Occipital lobe (tissue), 2 donors: ENCODE data around the gene DHRS2. TPM values are rescaled to one million over a fixed set of nuclear protein-coding genes. Genes with fewer than 3 reads are reported as not detected.
"Not testable (repeated sequence)": the region's sequence is repeated elsewhere in the genome, so short reads cannot be mapped to it uniquely, and the experiment has no call there.

Experiments
- DNase-seq: peaks from one replicate; lab custom pipeline; 2025; lab: John Stamatoyannopoulos, UW
- total RNA-seq: library from RNA; depleted of rRNA; stranded (reverse); fragments of >200 nt; gene quantifications from one replicate; pipeline ENCODE4 v1.2.3, GENCODE V29; 2014

DHRS2 gene
- total RNA-seq, 1 donor from 2014 or later = 0.31 TPM

DNA sequence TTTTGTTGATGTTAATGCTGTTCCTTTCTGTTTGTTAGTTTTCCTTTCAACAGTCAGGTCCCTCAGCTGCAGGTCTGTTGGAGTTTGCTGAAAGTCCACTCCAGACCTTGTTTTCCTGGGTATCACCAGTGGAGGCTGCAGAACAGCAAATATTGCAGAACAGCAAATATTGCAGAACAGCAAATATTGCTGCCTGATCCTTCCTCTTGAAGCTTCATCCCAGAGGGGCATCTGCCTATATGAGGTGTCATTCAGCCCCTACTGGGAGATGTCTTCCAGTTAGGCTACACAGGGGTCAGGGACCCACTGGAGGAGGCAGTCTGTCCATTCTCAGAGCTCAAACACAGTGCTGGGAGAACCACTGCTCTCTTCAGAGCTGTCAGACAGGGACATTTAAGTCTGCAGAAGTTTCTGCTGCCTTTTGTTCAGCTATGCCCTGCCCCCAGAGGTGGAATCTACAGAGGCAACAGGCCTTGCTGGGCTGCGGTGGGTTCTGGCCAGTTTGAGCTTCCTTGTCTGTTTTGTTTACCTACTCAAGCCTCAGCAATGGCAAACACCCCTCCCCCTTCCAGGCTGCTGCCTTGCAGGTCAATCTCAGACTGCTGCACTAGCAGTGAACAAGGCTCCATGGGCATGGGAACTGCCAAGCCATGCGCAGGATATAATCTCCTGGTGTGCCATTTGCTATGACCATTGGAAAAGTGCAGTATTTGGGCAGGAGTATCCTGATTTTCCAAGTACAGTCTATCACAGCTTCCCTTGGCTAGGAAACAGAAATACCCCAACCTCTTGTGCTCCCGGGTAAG is 53.7 kb downstream of the DHRS2 start:
- not testable (repeated sequence) for DNase-seq

- DNase-seq = no peak
Measured at GRCh38 chr14:23692416-23692815, 56.3 kb downstream of the DHRS2 start.

- DNase-seq = no peak
Measured at GRCh38 chr14:23693252-23693775, 57.1 kb downstream of the DHRS2 start.

DNA sequence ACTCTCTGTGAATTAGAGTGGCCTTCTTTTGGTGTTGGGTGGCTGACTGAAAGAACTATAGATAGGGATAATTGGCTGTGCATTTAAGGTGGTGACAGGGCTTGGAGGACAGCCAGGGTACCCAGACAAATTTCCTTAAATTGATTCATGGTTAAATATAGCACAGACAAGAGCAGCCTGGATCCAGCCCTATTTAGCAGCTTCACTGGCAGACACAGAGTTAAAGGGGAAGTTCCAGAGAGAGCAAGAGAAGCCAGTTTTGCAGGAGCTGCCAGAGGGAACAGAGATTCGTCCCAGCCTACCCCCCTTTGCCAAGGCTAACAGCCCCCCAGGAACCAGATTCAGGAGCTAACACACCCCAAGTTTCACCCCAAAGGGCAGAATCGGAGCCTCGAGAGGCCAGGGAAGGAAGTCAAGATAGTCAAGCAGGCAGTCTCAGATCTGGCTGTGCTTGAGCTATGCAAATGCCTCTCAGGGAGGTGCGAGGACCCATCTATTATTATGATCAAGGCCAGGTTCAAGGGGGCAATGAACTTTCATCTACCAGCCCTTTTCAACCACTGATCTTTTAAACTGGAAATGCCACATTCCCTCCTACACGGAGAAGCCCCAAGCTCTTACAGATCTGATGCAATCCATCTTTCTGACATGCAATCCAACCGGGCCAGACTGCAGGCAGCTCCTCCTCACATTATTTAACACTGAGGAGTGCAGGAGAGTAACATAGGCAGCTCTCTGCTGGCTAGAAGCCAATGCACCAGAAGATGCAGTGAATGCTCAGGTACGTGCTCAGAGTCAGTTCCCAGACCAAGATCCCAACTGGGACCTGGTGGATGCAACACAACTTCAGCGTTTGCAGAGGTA is 58.2 kb downstream of the DHRS2 start:
- no peak for DNase-seq

Other genes starting within 250 kb of the DHRS2 start
- gene MYH6, start 228.1 kb upstream of the DHRS2 start, total RNA-seq = not detected
- 0.31 TPM for gene MYH7, start 200.7 kb upstream of the DHRS2 start, total RNA-seq
- 49.1 TPM for gene NGDN, start 166.7 kb upstream of the DHRS2 start, total RNA-seq
- 1.2 TPM for gene ZFHX2, start 84.6 kb upstream of the DHRS2 start, total RNA-seq
- 6.9 TPM for gene THTPA, start 80.1 kb upstream of the DHRS2 start, total RNA-seq
- gene AP1G2, start 68.6 kb upstream of the DHRS2 start, total RNA-seq = 10.0 TPM
- gene JPH4, start 57.6 kb upstream of the DHRS2 start, total RNA-seq = 28.9 TPM